Stomach (tissue), 9 donors: ENCODE measurements around the gene SRC. TPM values are rescaled to one million over a fixed set of nuclear protein-coding genes. Genes with fewer than 3 reads are reported as not detected.

Experiments
- DNase-seq, 2 donors: peaks; one replicate each; pipeline versions ENCODE4 v3.0.0 to v3.0.0-alpha.2; 2013 to 2019
- H3K27ac ChIP-seq, 5 donors: fragments of 200-600 bp in 4 of 5; sonication (generic) in 4 of 5; one replicate each; pipeline ENCODE4 v1.5.1; 2013 to 2019; ENCODE audit warnings: mild to moderate bottlenecking in 1 of 5, moderate library complexity in 1 of 5
- H3K27me3 ChIP-seq, 3 donors: fragments of 200-600 bp; sonication (generic); one replicate each; pipeline ENCODE4 v1.5.1; 2017 to 2019; ENCODE audit warnings: mixed run types in 1 of 3
- H3K36me3 ChIP-seq, 4 donors: fragments of 200-600 bp; sonication (generic); 1 replicate in 3 of 4; 2 replicates in 1 of 4; pipeline ENCODE4 v1.5.1; 2016 to 2019
- H3K4me1 ChIP-seq, 4 donors: fragments of 200-600 bp; sonication (generic); one replicate each; pipeline ENCODE4 v1.5.1; 2016 to 2019
- H3K4me3 ChIP-seq, 4 donors: fragments of 200-600 bp; sonication (generic) in 3 of 4; one replicate each; pipeline ENCODE4 v1.5.1; 2016 to 2019; ENCODE audit warnings: mild to moderate bottlenecking in 1 of 4
- H3K9me3 ChIP-seq, 4 donors: fragments of 200-600 bp; sonication (generic); one replicate each; pipeline ENCODE4 v1.5.1; 2016 to 2019
- EP300 ChIP-seq: sonication (generic); formaldehyde crosslinking; IDR thresholded peaks from one replicate; pipeline ENCODE4 v1.6.1; 2017; ENCODE audit warnings: antibody characterized with exemption
- POLR2A ChIP-seq, 4 donors: fragments of 450-650 bp; IDR thresholded peaks; one replicate each; pipeline ENCODE4 v1.6.1; 2016; ENCODE audit warnings: antibody characterized with exemption in 4 of 4, control low read depth in 2 of 4, mild to moderate bottlenecking in 1 of 4, moderate library complexity in 1 of 4
- POLR2AphosphoS5 ChIP-seq, 3 donors: sonication (generic); formaldehyde crosslinking; IDR thresholded peaks; one replicate each; pipeline ENCODE4 v1.6.1; 2016; ENCODE audit warnings: antibody characterized with exemption in 3 of 3
- WGBS, 5 donors: extraction: QIAGEN DNeasy Blood & Tissue Kit in 3 of 5; methylation state at CpG; one replicate each; pipeline versions ENCODE4 v1.1.5 to v1.1.7; 2013 to 2018; 5-methylcytosine and 5-hydroxymethylcytosine counted together
- intact Hi-C: fragments of 100-400 bp; cut with DNase I; formaldehyde crosslinking; loops from one replicate; pipeline ENCODE4 v1.15.1; 2023; ENCODE audit warnings: low total_unique reads
- polyA plus RNA-seq, 3 donors: library from polyadenylated mRNA; stranded (reverse); fragments of 200-250 nt; gene quantifications; one replicate each; pipeline ENCODE4 v1.2.3, GENCODE V29; 2013
- total RNA-seq, 5 donors: library from RNA; depleted of rRNA; stranded (reverse); fragments of >200 nt; gene quantifications; one replicate each; pipeline versions ENCODE4 v1.1.0 to v1.2.3, GENCODE V29; 2014 to 2016
- TF ChIP-seq, protein P1 (sequence below), 7 experiments: fragments of 450-650 bp in 4 of 7; fragments of 200-600 bp in 3 of 7; sonication (generic) in 3 of 7; IDR thresholded peaks; one replicate each; pipeline ENCODE4 v1.5.1; 2016 to 2019; ENCODE audit warnings: antibody characterized with exemption in 7 of 7, control low read depth in 2 of 7, mild to moderate bottlenecking in 1 of 7
- donor health status: healthy with polysubstance abuse.
- donor health status: Bipolar disorder and iron deficiency.
- donor health status: healthy.

SRC gene
- total and polyA plus RNA-seq, 8 donors = 31.6 to 471 (median 47.3) TPM

DNA sequence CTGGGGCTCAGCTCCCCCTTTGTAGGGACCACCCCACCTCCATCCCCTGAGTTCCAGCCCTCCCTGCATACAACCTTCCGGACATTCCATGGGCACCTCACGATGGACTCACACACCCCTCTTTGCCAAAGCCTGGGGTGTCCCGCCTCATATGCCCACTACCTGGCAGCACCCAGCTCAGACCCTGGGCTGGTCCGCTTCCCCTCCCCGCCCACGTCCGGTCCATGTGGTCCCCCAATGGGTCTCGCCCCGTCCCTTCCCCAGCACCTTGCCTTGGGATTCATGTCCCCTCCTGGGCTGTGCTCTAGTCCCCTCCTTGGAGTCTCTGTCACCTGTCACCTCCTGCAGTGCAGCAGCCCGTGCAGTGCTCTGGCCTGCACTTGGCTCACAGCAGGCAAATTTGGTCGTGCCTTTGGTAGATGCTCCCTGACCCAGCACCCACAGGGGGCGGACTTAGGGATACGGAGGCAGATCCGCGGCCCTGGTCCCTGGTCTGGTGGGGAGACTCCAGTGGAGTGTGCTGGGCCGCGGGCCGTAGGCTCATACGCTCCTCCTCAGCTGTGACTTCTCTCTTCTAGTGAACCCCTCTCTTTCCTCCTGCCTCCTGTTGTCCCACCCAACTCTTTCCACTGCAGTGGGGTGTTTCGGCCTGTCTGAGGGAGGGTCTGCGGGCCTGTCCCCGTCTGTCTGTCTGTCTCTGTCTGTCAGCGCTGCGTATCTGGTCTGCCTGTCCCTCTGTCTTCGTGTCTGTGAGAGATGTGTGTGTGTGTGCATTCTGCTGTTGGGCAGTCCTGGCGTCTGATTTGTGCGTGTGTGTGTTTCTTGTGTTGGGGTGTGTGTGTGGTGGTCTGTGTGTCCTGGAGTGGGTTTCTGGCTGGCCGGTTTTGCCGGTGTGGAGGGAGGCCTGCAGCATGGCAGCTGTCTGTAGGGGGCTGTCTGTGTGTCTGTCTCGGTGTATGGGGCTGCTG, 69.5 kb downstream of the SRC start:
- Histone ChIP-seq H3K36me3 (no peaks in the 10 kb centered on the region), H3K4me3 (no peak overlapping the region), H3K27me3 (peaks cover 0 to 69% (median 17%) of the 10 kb centered on the region in 3 donors), H3K4me1 (peaks cover 6 to 18% (median 10%) of the 10 kb centered on the region in 4 donors), H3K9me3 (no peaks in the 10 kb centered on the region), H3K27ac (no peak overlapping the region)
- TF ChIP-seq, protein P1, sequence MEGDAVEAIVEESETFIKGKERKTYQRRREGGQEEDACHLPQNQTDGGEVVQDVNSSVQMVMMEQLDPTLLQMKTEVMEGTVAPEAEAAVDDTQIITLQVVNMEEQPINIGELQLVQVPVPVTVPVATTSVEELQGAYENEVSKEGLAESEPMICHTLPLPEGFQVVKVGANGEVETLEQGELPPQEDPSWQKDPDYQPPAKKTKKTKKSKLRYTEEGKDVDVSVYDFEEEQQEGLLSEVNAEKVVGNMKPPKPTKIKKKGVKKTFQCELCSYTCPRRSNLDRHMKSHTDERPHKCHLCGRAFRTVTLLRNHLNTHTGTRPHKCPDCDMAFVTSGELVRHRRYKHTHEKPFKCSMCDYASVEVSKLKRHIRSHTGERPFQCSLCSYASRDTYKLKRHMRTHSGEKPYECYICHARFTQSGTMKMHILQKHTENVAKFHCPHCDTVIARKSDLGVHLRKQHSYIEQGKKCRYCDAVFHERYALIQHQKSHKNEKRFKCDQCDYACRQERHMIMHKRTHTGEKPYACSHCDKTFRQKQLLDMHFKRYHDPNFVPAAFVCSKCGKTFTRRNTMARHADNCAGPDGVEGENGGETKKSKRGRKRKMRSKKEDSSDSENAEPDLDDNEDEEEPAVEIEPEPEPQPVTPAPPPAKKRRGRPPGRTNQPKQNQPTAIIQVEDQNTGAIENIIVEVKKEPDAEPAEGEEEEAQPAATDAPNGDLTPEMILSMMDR (IDR thresholded peaks at IDR 0.05) = no peak
- no peak for TF ChIP-seq EP300
- no peak for TF ChIP-seq POLR2AphosphoS5 (IDR thresholded peaks at IDR 0.05)
- intact Hi-C loops = no loop called here
- 77 to 91% (median 83%) methylated on average over 30 of the region's 30 CpGs for WGBS, 5 donors
- DNase-seq = no peak

DNA sequence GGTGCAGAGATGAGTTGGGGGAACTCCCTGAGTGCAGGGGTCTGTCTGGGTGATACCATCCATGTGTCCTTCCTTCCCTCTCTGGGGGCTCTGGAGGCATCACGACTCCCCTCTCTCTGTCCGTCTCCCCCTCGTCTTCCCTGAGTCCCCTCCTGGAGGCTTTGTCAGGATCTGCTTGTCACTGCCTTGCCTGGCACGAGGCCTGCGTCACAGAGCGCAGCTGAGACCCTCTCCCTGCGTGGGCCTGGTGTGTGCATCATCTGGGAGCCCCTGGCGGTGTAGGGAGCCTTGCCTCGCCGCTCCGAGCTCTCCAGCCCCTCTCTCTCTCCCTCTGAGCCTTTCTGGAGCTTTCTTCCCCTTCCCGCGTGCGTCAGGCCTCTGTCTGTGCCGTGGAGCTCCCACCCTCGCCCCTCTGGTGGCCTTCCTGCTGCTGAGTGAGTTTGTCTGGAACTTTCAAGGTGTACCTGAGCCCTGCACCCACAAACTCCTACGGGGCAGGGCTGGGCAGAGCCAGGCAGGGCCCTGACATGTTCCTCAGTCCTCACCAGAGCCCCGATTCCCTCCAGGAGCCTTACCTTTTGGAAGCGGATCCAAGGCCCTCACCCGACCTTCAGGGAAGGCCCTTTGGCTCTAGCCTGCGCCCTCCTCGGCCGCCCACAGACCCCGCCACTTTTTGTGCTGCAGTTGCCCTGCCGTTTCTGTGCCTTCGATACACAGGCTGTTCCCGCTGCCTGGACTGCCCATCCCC, 70.3 kb downstream of the SRC start:
- H3K27me3 ChIP-seq = peaks cover 0 to 71% (median 26%) of the 10 kb centered on the region in 3 donors
- intact Hi-C loops = no loop called here
- WGBS, 5 donors = 80 to 87% (median 84%) methylated on average over 25 to 27 of the region's 27 CpGs
- no peak overlapping the region for H3K4me3 ChIP-seq
- H3K36me3 ChIP-seq = no peaks in the 10 kb centered on the region
- no peak overlapping the region for H3K27ac ChIP-seq
- no peaks in the 10 kb centered on the region for H3K9me3 ChIP-seq
- H3K4me1 ChIP-seq = peaks cover 6 to 16% (median 10%) of the 10 kb centered on the region in 4 donors
- TF ChIP-seq EP300 = no peak
- TF ChIP-seq, protein P1 (IDR thresholded peaks at IDR 0.05) = no peak
- TF ChIP-seq POLR2AphosphoS5 (IDR thresholded peaks at IDR 0.05) = no peak
- TF ChIP-seq POLR2A (IDR thresholded peaks at IDR 0.05) = no peak
- DNase-seq = no peak

DNA sequence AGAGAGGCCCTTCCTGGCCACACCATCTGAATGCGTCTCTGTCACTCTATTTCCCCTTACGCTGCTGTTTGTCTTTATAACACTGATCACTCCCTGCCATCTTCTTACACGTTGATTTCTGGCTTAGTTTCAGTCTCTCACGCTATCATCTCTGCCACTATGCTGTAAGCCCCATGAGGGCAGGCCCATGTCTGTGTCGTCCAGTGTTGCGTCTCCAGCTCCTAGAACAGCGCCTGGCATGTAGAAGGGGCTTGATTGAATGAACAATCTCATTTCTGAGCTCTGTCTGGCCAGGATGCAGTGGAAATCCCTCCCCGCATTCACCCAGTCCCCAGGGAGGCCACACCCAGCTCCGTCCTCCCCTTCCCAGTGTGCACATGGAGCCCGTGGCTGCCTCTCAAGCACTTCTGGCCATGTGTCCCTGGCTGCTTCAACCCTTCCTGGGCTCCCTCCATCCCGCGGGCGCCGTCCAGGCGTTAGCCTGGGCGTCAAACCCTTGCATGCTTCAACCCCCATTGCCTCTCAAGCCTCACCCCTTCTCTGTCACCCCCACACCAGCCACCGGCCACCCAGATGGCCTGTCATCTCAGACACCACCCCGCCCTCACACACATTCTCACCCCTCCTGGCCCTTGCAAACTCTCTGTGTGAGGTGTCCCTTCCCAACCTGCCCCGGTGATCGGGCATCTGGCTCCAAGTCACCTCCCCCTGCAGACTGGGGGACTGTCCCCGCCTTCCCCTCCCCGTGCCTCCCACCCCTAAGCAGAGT, 71.1 kb downstream of the SRC start:
- H3K27me3 ChIP-seq = peaks cover 0 to 79% (median 33%) of the 10 kb centered on the region in 3 donors
- H3K4me1 ChIP-seq = peaks cover 4 to 10% (median 7%) of the 10 kb centered on the region in 4 donors
- intact Hi-C loops = no loop called here
- no peak overlapping the region for H3K27ac ChIP-seq
- no peaks in the 10 kb centered on the region for H3K9me3 ChIP-seq
- H3K36me3 ChIP-seq = no peaks in the 10 kb centered on the region
- WGBS, 5 donors = 79 to 84% (median 81%) methylated on average over 21 to 22 of the region's 22 CpGs
- no peak for DNase-seq
- TF ChIP-seq, protein P1 (IDR thresholded peaks at IDR 0.05) = no peak
- TF ChIP-seq EP300 (no peak), POLR2A (IDR thresholded peaks at IDR 0.05) (no peak), POLR2AphosphoS5 (IDR thresholded peaks at IDR 0.05) (no peak)
- no peak overlapping the region for H3K4me3 ChIP-seq
